ENCODE data around the gene EXOSC2.

Gene EXOSC2

GRCh38 chr9:130732136-130732535 lies 38.6 kb downstream of the EXOSC2 start:
- Histone ChIP-seq H3K4me1 (ENCODE audit: low read length) (no peaks in the 10 kb centered on the region), H3K79me2 (ENCODE audit: low read length) (no peaks in the 10 kb centered on the region), H3K4me3 (ENCODE audit: low read length) (no peak overlapping the region), H3K9me2 (replicated peaks; ENCODE audit: insufficient read depth, low read length) (no peaks in the 10 kb centered on the region), H3K4me2 (ENCODE audit: low read depth, low read length) (no peak overlapping the region), H3K9me3 (replicated peaks; ENCODE audit: insufficient read depth, low read length) (no peaks in the 10 kb centered on the region), H3K27me3 (replicated peaks; ENCODE audit: insufficient read depth, low read length) (no peaks in the 10 kb centered on the region), H3K36me3 (replicated peaks; ENCODE audit: insufficient read depth, low read length) (no peaks in the 10 kb centered on the region), H4K20me1 (ENCODE audit: insufficient read depth, low read length) (no peaks in the 10 kb centered on the region), H3F3A (ENCODE audit: insufficient read depth, low read length) (no peaks in the 10 kb centered on the region), H3K9ac (ENCODE audit: low read length) (no peak overlapping the region), H3K27ac (ENCODE audit: low read length) (no peak overlapping the region), H2AFZ (ENCODE audit: low read length) (no peak overlapping the region)
- TF ChIP-seq EZH2phosphoT487 (IDR thresholded peaks at IDR 0.05; ENCODE audit: low read length) (no peak), EZH2 (optimal IDR thresholded peaks at IDR 0.05; ENCODE audit: low read depth, low read length) (no peak), CTCF (IDR thresholded peaks at IDR 0.05; ENCODE audit: low read length) (no peak)
- DNase-seq = no peak

- no peaks in the 10 kb centered on the region for H3K9me2 ChIP-seq (replicated peaks; ENCODE audit: insufficient read depth, low read length)
- DNase-seq = no peak
- no peaks in the 10 kb centered on the region for H3K36me3 ChIP-seq (replicated peaks; ENCODE audit: insufficient read depth, low read length)
- H2AFZ ChIP-seq (ENCODE audit: low read length) = no peak overlapping the region
- no peak overlapping the region for H3K4me2 ChIP-seq (ENCODE audit: low read depth, low read length)
- no peaks in the 10 kb centered on the region for H3K79me2 ChIP-seq (ENCODE audit: low read length)
- no peaks in the 10 kb centered on the region for H3F3A ChIP-seq (ENCODE audit: insufficient read depth, low read length)
- no peak overlapping the region for H3K9ac ChIP-seq (ENCODE audit: low read length)
- H3K9me3 ChIP-seq (replicated peaks; ENCODE audit: insufficient read depth, low read length) = no peaks in the 10 kb centered on the region
- TF ChIP-seq EZH2 (optimal IDR thresholded peaks at IDR 0.05; ENCODE audit: low read depth, low read length) = no peak
- no peak for TF ChIP-seq CTCF (IDR thresholded peaks at IDR 0.05; ENCODE audit: low read length)
- TF ChIP-seq EZH2phosphoT487 (IDR thresholded peaks at IDR 0.05; ENCODE audit: low read length) = no peak
- H3K4me1 ChIP-seq (ENCODE audit: low read length) = no peaks in the 10 kb centered on the region
- H3K4me3 ChIP-seq (ENCODE audit: low read length) = no peak overlapping the region
- no peak overlapping the region for H3K27ac ChIP-seq (ENCODE audit: low read length)
- H4K20me1 ChIP-seq (ENCODE audit: insufficient read depth, low read length) = no peaks in the 10 kb centered on the region
- no peaks in the 10 kb centered on the region for H3K27me3 ChIP-seq (replicated peaks; ENCODE audit: insufficient read depth, low read length)
Measured at GRCh38 chr9:130732793-130733221, 39.2 kb downstream of the EXOSC2 start.

GRCh38 chr9:130735566-130735965 lies 42.0 kb downstream of the EXOSC2 start:
- Histone ChIP-seq H3K27me3 (replicated peaks; ENCODE audit: insufficient read depth, low read length) (no peaks in the 10 kb centered on the region), H3K4me1 (ENCODE audit: low read length) (no peaks in the 10 kb centered on the region), H3F3A (ENCODE audit: insufficient read depth, low read length) (no peaks in the 10 kb centered on the region), H3K36me3 (replicated peaks; ENCODE audit: insufficient read depth, low read length) (no peaks in the 10 kb centered on the region), H3K4me2 (ENCODE audit: low read depth, low read length) (no peak overlapping the region), H3K9me3 (replicated peaks; ENCODE audit: insufficient read depth, low read length) (no peaks in the 10 kb centered on the region), H4K20me1 (ENCODE audit: insufficient read depth, low read length) (no peaks in the 10 kb centered on the region), H3K9me2 (replicated peaks; ENCODE audit: insufficient read depth, low read length) (no peaks in the 10 kb centered on the region), H3K79me2 (ENCODE audit: low read length) (no peaks in the 10 kb centered on the region), H3K4me3 (ENCODE audit: low read length) (no peak overlapping the region), H2AFZ (ENCODE audit: low read length) (no peak overlapping the region), H3K9ac (ENCODE audit: low read length) (no peak overlapping the region), H3K27ac (ENCODE audit: low read length) (no peak overlapping the region)
- TF ChIP-seq EZH2phosphoT487 (IDR thresholded peaks at IDR 0.05; ENCODE audit: low read length) = no peak
- no peak for TF ChIP-seq EZH2 (optimal IDR thresholded peaks at IDR 0.05; ENCODE audit: low read depth, low read length)
- no peak for TF ChIP-seq CTCF (IDR thresholded peaks at IDR 0.05; ENCODE audit: low read length)
- DNase-seq = no peak

Measured in MM.1S (cell line).